ENCODE measurements around the gene MRPL20.
"Not testable (repeated sequence)": the region's sequence is repeated elsewhere in the genome, so short reads cannot be mapped to it uniquely, and the experiment has no call there.

MRPL20 gene

GRCh38 chr1:1425753-1426495 lies 18.8 kb upstream of the MRPL20 start:
- DNase-seq (ENCODE audit: low read depth): no peak

- DNase-seq (ENCODE audit: low read depth): no peak
Measured at GRCh38 chr1:1425426-1425752, 18.3 kb upstream of the MRPL20 start.

- DNase-seq (ENCODE audit: low read depth): no peak
Measured at GRCh38 chr1:1424707-1425106, 17.6 kb upstream of the MRPL20 start.

GRCh38 chr1:1423245-1423597 lies 16.1 kb upstream of the MRPL20 start:
- DNase-seq (ENCODE audit: low read depth): no peak

- no peak for DNase-seq (ENCODE audit: low read depth)
Measured at GRCh38 chr1:1422465-1423244, 15.6 kb upstream of the MRPL20 start.

- DNase-seq (ENCODE audit: low read depth): no peak
Measured at GRCh38 chr1:1421907-1422464, 14.9 kb upstream of the MRPL20 start.

- no peak for DNase-seq (ENCODE audit: low read depth)
Measured at GRCh38 chr1:1421147-1421906, 14.2 kb upstream of the MRPL20 start, which contains the start of gene ANKRD65. Gene ANKRD65, minus strand, starts transcription at chr1:1421276. Its CDS starts 271 bp downstream, at chr1:1421005.

- DNase-seq (ENCODE audit: low read depth): no peak
Measured at GRCh38 chr1:1420654-1421141, 13.6 kb upstream of the MRPL20 start.

GRCh38 chr1:1419813-1420653 lies 12.9 kb upstream of the MRPL20 start:
- no peak for DNase-seq (ENCODE audit: low read depth)

- DNase-seq (ENCODE audit: low read depth): no peak
Measured at GRCh38 chr1:1419363-1419812, 12.3 kb upstream of the MRPL20 start.

GRCh38 chr1:1418464-1419362 lies 11.6 kb upstream of the MRPL20 start:
- DNase-seq (ENCODE audit: low read depth): no peak

- not testable (repeated sequence) for DNase-seq (ENCODE audit: low read depth)
Measured at GRCh38 chr1:1417825-1418463, 10.9 kb upstream of the MRPL20 start.

- not testable (repeated sequence) for DNase-seq (ENCODE audit: low read depth)
Measured at GRCh38 chr1:1417396-1417795, 10.3 kb upstream of the MRPL20 start.

GRCh38 chr1:1415751-1416150 lies 8.7 kb upstream of the MRPL20 start:
- DNase-seq (ENCODE audit: low read depth): no peak

GRCh38 chr1:1412311-1412902 lies 5.3 kb upstream of the MRPL20 start:
- not testable (repeated sequence) for DNase-seq (ENCODE audit: low read depth)

GRCh38 chr1:1411626-1412025 lies 4.5 kb upstream of the MRPL20 start:
- no peak for DNase-seq (ENCODE audit: low read depth)

GRCh38 chr1:1410238-1410637 lies 3.1 kb upstream of the MRPL20 start:
- not testable (repeated sequence) for DNase-seq (ENCODE audit: low read depth)

GRCh38 chr1:1407636-1408318 lies 684 bp upstream of the MRPL20 start:
- DNase-seq (ENCODE audit: low read depth): no peak
